NOMO-1 (cell line): ENCODE data around the gene FBXL7.

Experiments used
- DNase-seq, 2 experiments: peaks; one replicate each; lab custom pipeline; 2025; ENCODE audit not compliant: unreplicated experiment in 2 of 2; lab: John Stamatoyannopoulos, UW

FBXL7 gene

GRCh38 chr5:15501091-15501791 is 1.3 kb downstream of the FBXL7 start:
- DNase-seq = no peak

DNA sequence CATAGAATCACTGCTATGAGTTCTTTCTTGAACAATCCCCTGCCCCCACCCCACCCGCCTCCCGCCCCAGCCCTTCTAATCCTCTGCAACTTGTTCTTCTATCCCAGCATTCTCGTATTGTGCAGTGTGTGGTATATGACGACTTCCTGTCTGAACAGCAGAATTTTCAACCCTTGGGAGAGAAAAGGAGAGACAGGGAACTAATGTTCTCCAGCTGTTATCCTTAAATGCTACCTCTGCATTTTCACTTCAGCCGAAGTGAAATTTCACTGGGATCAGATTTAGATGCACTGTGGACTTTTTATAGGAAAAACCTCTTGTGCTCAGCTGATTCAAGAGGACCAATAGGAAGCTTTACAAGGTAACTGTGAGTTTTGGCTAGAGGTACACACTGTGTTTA is 2.2 kb downstream of the FBXL7 start:
- no peak for DNase-seq

DNA sequence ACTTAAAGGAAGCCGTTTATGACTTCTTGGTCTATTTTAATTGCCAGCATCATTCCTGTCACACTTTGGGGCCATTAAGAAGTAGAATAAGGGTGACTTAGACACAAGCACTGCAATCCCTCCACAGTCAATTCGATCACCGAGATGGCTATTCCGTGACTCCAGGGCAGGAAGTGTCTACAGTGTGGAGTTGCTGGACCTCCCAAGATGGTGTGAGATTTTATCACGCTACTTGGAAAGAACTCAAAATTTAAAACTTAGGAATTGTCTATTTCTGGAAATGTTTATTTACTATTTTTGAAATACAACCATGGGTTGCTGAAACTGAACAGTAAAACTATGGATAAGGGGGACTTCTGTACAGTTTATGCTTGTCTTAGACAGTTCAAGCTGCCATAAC is 6.2 kb downstream of the FBXL7 start:
- DNase-seq = no peak

DNA sequence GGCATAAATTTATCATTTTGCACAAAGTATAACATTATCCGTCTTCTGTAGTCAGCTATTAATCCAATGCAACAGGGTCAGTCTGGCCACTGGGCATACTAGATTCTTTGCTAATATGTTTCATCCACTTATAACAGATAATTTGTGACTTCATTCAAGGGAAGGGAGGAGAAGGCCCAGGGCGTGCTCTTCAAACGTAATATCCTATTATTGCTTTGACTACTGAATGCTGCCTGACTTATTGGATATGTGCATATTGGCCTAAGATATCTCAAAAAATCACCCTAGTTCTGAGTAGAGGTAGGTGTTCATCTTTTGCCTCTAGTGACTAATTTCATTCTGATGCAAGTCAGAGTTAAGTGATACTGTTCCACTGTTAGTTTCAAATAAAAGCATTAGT is 6.9 kb downstream of the FBXL7 start:
- no peak for DNase-seq

DNA sequence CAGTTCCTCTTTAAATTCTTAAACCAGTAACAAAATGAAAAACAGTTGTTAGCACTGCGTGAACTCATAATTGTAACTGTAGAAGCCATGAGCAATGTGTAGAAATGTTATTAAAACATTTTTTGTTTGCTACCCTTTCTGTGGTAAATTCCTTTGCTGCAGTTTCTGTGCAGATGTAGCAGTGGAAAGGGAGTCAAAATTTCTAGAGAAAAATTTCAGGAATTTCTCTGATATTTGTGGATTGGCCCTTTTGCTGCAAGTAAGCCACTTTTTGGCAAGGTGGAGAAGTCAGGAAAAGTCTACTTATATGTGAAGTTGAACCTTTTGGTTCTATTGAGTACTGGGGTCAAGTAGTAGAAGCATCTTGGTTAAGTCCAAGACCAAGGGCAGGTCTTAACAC is 10.1 kb downstream of the FBXL7 start:
- DNase-seq = no peak

GRCh38 chr5:15510831-15511230 is 10.9 kb downstream of the FBXL7 start:
- no peak for DNase-seq

GRCh38 chr5:15513431-15513830 is 13.5 kb downstream of the FBXL7 start:
- no peak for DNase-seq

DNA sequence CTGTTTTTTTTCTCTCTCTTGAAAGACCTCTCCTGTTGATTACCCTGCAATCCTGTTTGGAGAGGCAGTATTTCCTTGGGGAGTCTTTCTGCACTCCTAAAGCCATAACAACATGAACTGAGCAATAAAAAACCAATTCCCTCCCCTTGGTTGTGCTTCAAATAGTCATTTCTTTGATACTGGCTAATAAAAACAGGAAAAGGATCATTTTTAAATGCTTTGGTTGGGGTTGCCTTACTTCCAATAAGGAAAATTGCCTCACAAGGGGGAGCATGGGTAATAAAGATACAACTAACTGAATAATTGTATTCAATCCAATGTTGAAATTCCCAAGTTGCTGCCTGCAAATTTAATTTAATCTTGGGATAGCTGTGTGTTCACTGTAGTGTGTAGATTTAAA is 13.9 kb downstream of the FBXL7 start:
- no peak for DNase-seq

- DNase-seq = no peak
These were observed 15.2 kb downstream of the FBXL7 start for GRCh38 chr5:15515229-15515628.

DNA sequence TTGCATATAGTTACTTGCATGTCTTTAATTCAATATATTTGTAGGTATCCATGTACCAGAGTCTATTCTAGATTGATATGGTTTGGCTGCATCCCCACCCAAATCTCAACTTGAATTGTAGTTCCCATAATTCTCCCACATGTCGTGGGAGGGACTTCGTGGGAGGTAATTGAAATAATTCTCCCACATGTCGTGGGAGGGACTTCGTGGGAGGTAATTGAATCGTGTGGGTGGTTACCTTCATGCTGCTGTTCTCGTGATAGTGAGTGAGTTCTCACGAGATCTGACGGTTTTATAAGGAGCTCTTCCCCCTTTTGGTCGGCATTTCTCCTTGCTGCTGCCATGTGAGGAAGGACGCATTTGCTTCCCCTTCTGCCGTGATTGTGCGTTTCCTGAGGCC is 16.5 kb downstream of the FBXL7 start:
- no peak for DNase-seq

GRCh38 chr5:15518786-15519185 is 18.8 kb downstream of the FBXL7 start:
- DNase-seq = no peak

DNA sequence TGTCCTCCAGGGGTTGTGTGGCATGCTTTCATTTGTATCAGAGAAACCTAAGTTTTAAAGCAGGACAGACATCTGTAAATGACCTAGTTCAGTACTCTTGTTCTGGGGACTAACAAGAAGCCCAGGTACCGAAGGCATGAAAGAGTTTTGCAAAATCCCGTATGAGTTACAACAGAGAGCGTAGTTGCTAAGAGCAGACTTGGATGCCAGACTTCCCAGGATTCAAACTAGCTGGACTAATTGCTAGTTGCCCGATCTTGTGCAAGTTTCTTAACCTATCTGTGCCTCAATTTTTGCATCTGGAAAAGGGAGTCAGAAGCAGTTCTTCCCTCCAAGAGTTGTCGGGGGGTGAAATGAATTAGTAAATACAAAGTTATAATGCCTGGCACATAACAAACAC is 20.9 kb downstream of the FBXL7 start:
- no peak for DNase-seq

GRCh38 chr5:15521381-15522186 is 21.6 kb downstream of the FBXL7 start:
- DNase-seq = no peak

GRCh38 chr5:15522187-15522520 is 22.2 kb downstream of the FBXL7 start:
- DNase-seq = no peak

GRCh38 chr5:15524712-15525111 is 24.7 kb downstream of the FBXL7 start:
- DNase-seq = no peak

DNA sequence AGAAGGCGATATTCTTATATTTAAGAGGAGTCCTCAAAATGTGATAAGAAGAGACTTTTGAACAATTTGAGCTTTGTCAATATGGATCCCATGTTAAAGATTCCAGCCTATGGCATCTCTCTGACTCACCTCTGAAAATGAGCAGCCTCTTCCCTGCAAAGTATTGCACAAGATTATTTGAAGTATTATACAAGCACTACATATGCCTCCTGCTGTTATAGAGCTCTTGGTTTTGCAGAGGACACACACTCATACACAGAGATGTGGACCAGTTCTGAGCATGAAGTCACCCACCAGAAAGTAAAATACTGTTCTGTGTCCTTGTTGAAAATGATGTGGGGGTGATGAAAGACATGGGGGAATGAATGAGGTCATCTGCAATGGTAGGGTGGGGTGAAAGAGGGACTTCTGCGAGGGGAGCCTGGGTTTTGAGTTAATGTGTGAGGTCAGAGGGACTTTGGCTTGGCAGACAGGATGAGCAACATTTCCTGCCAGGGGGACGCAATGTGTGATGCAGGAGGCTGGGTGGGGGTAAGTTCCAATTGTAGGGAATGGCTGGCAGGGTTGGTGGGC is 25.8 kb downstream of the FBXL7 start:
- DNase-seq = no peak

DNA sequence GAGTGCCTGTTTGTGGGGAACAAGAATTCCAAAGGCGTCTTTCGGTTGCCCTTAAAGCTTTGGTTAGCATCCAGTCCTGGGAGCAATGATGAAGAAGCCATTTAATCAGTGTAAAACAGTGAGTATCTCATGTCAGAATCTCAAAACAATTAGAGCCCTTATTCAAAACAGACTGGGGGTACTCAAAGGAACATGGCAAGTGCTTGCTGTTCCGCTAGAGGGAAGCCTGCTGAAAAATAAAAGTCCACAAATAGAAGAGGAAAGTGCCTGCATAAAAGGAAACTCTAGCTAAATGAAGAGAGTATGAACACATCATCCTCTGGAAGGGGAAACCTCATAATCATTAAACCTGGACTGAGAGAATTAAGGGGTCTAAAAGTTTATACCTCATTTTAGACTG is 26.4 kb downstream of the FBXL7 start:
- DNase-seq = no peak

GRCh38 chr5:15528476-15528875 is 28.5 kb downstream of the FBXL7 start:
- DNase-seq = no peak

- DNase-seq = no peak
These were observed 29.0 kb downstream of the FBXL7 start for GRCh38 chr5:15529013-15529412.

GRCh38 chr5:15529821-15530220 is 29.8 kb downstream of the FBXL7 start:
- no peak for DNase-seq

DNA sequence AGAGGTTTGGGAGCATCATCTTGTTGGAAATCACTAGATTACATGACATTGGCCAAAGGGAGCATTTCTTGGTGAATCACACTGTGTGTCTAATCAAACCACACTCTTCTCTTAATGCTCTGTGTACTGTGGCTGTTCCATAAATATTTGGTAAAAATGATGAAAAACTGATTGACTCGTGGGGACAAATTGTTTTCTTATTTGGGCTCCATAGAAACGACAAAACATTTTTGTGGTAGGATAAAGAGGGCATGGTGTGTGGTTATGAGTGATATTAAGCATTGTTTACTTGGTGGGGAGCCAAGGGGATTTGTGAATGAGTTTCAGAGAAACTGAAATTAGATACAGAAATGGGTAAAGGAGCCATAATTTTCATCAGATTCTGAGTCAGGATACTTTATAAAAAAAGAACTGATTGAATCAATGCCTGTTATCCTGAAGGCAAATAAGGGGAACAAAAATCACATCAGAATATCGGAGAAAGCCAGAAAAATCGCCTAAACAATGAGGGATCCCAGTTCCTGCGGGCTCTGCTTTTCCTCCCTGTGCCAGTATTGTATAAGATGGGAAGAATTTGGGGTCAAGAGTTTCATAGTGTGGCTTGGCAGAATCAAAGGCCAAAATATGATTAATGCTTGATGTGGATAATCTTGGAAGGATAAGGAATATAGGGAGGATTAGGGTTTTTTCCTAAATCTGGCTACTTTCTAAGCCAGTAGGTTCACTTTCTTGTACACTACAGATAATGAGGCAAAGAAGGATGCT is 33.3 kb downstream of the FBXL7 start:
- no peak for DNase-seq
